Upper lobe of right lung (tissue), 1 donor: ENCODE data around the gene PHF20. TPM values are rescaled to one million over a fixed set of nuclear protein-coding genes. Genes with fewer than 3 reads are reported as not detected.
"Not testable (repeated sequence)": the region's sequence is repeated elsewhere in the genome, so short reads cannot be mapped to it uniquely, and the experiment has no call there.

ENCODE experiments used
- ATAC-seq: fragments of 200-7000 bp; cut with Tn5 transposase; one replicate; pipeline ENCODE4 v1.9.1; 2020; ENCODE audit warnings: mild to moderate bottlenecking, moderate library complexity
- DNase-seq: peaks from one replicate; pipeline ENCODE4 v3.0.0-alpha.2; 2020
- H3K27ac ChIP-seq: fragments of 200-600 bp; one replicate; pipeline ENCODE4 v1.8.0; 2022
- H3K27me3 ChIP-seq: fragments of 200-600 bp; one replicate; pipeline ENCODE4 v1.8.0; 2022; ENCODE audit warnings: mild to moderate bottlenecking
- H3K36me3 ChIP-seq: fragments of 200-600 bp; one replicate; pipeline ENCODE4 v1.8.0; 2022
- H3K4me1 ChIP-seq: fragments of 200-600 bp; one replicate; pipeline ENCODE4 v1.8.0; 2022
- H3K4me3 ChIP-seq: fragments of 200-600 bp; one replicate; pipeline ENCODE4 v1.8.0; 2022; ENCODE audit warnings: mild to moderate bottlenecking
- H3K9me3 ChIP-seq: fragments of 200-600 bp; one replicate; pipeline ENCODE4 v1.8.0; 2022
- intact Hi-C: fragments of 100-400 bp; cut with DNase I; formaldehyde crosslinking; loops from one replicate; pipeline ENCODE4 v1.11.0; 2022
- total RNA-seq: library from RNA; stranded (reverse); fragmentation: NEBNext Ultra II Directional; extraction: Animal tissue kit (Norgen Biotek cat#: 25700); gene quantifications from one replicate; pipeline ENCODE4 v1.2.1, GENCODE V29; 2021
- TF ChIP-seq, protein P1 (sequence below): fragments of 200-600 bp; IDR thresholded peaks from one replicate; pipeline ENCODE4 v1.8.0; 2022; ENCODE audit warnings: antibody characterized with exemption
- donor health status: DM: no; HTN: yes; CAD: no; lungs with severe emphysema.

Gene PHF20
- total RNA-seq, 1 donor from 2014 or later, result 56.5 TPM

DNA sequence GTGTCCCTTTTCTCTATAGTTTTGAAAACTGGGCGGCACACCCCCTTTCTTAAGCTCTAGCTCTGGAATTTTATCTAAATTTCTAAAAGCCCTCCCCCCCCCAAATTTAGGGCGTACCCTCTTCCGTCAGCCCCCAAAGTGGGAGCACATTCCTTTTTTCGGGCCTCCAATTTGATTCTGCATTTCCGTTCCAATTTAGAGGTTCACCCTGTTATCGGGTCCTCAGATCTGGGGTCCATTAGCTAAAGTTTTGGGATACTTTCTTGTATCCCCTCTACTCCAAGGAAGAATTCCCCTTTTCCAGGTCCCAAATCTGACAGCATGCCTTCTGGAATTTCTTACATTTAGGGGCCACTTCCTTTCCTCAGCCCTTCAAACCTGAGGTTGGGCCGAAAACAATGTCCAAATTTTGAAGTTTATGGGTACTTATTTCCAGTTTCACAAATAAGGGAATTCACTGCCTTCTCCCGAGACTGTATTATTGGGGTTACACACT, 796 bp downstream of the PHF20 start:
- Histone ChIP-seq H3K36me3 (no peaks in the 10 kb centered on the region), H3K9me3 (no peaks in the 10 kb centered on the region), H3K27me3 (no peaks in the 10 kb centered on the region), H3K4me1 (peaks cover 62% of the 10 kb centered on the region), H3K27ac (peak overlapping the region; percentile 89), H3K4me3 (peak overlapping the region; percentile 84)
- ATAC-seq (no peak), DNase-seq (no peak)
- intact Hi-C loops, result no loop called here
- TF ChIP-seq, protein P1, sequence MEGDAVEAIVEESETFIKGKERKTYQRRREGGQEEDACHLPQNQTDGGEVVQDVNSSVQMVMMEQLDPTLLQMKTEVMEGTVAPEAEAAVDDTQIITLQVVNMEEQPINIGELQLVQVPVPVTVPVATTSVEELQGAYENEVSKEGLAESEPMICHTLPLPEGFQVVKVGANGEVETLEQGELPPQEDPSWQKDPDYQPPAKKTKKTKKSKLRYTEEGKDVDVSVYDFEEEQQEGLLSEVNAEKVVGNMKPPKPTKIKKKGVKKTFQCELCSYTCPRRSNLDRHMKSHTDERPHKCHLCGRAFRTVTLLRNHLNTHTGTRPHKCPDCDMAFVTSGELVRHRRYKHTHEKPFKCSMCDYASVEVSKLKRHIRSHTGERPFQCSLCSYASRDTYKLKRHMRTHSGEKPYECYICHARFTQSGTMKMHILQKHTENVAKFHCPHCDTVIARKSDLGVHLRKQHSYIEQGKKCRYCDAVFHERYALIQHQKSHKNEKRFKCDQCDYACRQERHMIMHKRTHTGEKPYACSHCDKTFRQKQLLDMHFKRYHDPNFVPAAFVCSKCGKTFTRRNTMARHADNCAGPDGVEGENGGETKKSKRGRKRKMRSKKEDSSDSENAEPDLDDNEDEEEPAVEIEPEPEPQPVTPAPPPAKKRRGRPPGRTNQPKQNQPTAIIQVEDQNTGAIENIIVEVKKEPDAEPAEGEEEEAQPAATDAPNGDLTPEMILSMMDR, result no peak

DNA sequence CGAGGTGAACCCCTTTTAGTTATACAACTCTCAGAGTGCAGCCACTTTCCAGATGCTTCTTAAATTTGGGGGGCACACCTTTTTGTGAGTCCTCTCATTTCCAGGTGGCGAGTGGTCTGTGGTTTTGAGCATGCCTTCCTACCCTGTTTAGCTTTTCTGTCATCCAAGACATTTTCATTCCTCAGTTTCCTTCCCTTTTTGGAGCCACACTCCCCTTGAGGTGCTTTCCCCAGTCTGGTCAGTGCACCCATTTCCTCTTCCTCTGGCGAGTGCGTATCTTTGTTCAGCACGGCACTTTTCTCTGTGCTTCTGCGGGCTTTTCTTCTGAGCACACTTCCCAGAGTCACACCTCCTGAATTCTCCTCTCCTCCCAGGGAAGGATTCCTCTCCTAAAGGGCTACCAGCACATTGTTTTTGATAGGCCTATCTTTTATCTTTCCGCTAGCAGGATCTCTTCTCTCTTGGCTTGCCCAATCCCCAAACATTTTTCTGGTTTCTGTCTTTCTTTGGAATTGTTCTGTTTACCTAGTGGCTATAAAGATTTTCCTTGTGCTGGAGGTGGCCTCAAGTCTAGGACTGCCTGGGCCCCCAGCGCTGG, 1.4 kb downstream of the PHF20 start:
- H3K4me3 ChIP-seq, result peak overlapping the region; percentile 84
- H3K27ac ChIP-seq, result peak overlapping the region; percentile 89
- H3K4me1 ChIP-seq, result peaks cover 55% of the 10 kb centered on the region

DNA sequence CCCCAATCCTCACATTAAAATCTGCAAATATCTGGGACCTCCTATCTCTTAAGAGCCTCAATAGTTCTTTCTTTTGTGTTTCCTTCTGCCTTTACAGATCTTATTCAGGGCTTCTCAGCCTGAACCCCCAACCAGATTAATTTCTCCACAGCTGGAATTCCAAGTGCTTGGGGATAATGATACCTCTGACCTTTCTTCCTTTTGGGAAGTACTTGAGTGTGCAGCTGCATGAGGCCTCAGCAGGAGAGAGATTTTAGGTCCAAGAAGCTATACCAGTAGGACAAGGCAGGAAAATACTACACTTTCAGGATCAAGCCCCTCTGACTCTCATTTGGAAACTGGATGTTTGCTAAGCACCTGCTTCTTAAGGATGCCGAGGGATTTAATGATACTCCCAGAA, 2.6 kb downstream of the PHF20 start:
- no peak overlapping the region for H3K4me3 ChIP-seq
- intact Hi-C loops, result no loop called here
- ATAC-seq, result no peak
- no peak for DNase-seq
- TF ChIP-seq, protein P1, result no peak
- peaks cover 5% of the 10 kb centered on the region for H3K36me3 ChIP-seq
- H3K9me3 ChIP-seq, result no peaks in the 10 kb centered on the region
- H3K27ac ChIP-seq, result no peak overlapping the region
- H3K27me3 ChIP-seq, result no peaks in the 10 kb centered on the region
- peaks cover 44% of the 10 kb centered on the region for H3K4me1 ChIP-seq

More for the DNA sequence above, 1.4 kb downstream of the PHF20 start:
- no peak for DNase-seq
- Histone ChIP-seq H3K9me3 (no peaks in the 10 kb centered on the region), H3K36me3 (no peaks in the 10 kb centered on the region), H3K27me3 (no peaks in the 10 kb centered on the region)
- intact Hi-C loops, result no loop called here
- TF ChIP-seq, protein P1, result no peak
- peak; percentile 2 for ATAC-seq

DNA sequence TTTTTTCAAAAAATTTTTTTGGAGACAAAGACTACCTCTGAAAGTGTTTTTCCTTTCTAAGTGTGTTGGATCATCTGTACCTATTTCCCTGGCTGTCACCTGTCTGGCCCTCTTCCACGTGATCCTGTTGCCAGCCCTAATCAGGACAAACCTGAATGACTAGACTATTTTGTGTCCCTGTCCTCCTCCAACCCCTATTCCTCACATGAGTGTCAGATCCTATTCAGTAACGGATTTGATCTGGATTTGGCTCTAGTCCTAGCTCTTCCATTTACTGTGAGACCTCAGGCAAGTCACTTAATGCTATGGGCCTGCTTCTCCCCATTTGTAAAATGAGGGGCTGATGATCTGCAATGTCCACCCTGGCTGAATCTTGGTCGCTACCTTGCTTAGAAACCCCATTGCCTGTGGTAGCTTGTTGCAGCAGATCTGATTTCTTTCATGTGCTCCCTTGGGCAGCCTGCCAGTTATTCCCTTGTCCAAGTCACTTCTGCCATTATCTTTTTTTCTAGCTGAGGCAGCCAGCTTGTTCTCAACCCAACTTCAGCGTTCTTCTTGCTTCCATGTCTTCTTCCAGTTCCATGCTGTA, 4.8 kb downstream of the PHF20 start:
- H3K4me1 ChIP-seq, result peaks cover 23% of the 10 kb centered on the region
- no peaks in the 10 kb centered on the region for H3K9me3 ChIP-seq
- DNase-seq (no peak), ATAC-seq (no peak)
- no peak overlapping the region for H3K4me3 ChIP-seq
- H3K27ac ChIP-seq, result no peak overlapping the region
- no peaks in the 10 kb centered on the region for H3K27me3 ChIP-seq
- peaks cover 13% of the 10 kb centered on the region for H3K36me3 ChIP-seq
- TF ChIP-seq, protein P1, result no peak
- intact Hi-C loops, result no loop called here

DNA sequence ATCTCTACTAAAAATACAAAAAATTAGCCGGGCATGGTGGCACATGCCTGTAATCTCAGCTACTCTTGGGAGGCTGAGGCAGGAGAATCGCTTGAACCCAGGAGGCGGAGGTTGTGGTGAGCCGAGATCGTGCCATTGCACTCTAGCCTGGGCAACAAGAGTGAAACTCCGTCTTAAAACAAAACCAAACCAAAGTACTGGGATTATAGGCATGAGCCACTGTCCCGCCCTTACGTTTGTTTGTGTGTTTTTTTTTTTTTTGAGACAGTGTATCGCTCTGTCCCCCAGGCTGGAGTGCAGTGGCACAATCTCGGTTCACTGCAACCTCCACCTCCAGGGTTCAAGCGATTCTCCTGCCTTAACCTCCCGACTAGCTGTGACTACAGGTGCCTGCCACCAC, 12.0 kb downstream of the PHF20 start:
- H3K27ac ChIP-seq, ATAC-seq, H3K4me1 ChIP-seq, intact Hi-C loops, H3K9me3 ChIP-seq, H3K4me3 ChIP-seq, DNase-seq, H3K27me3 ChIP-seq: not testable (repeated sequence)
- peaks cover 31% of the 10 kb centered on the region for H3K36me3 ChIP-seq

DNA sequence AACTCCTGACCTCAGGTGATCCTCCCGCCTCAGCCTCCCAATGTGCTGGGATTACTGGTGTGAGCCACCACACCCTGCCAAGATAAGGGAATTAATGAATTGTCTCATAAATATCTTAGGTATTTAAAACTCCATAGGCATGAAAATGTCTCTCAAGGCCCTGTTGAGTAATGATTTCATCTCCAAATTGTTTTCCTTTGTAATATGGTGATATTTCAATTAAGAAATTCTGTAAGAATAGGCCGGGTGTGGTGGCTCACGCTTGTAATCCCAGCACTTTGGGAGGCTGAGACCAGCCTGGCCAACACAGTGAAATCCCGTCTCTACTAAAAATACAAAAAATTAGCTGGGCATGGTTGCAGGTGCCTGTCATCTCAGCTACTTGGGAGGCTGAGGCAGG, 13.7 kb downstream of the PHF20 start:
- H3K27me3 ChIP-seq, DNase-seq, intact Hi-C loops, H3K4me1 ChIP-seq, H3K4me3 ChIP-seq, H3K27ac ChIP-seq, H3K9me3 ChIP-seq, ATAC-seq: not testable (repeated sequence)
- H3K36me3 ChIP-seq, result peaks cover 18% of the 10 kb centered on the region
